Mononuclear cell (primary cell): ENCODE measurements around the gene KIF26B. TPM values are rescaled to one million over a fixed set of nuclear protein-coding genes. Genes with fewer than 3 reads are reported as not detected.
"Not testable (repeated sequence)": the region's sequence is repeated elsewhere in the genome, so short reads cannot be mapped to it uniquely, and the experiment has no call there.

Source experiments
- H3K27me3 ChIP-seq: 2 replicates; pipeline ENCODE4 v1.6.0; 2011; ENCODE audit warnings: low read length, control low read depth; ENCODE audit not compliant: insufficient read depth
- H3K4me1 ChIP-seq: 2 replicates; pipeline ENCODE4 v1.5.1; 2011; ENCODE audit warnings: mild to moderate bottlenecking, low read length, control low read depth; ENCODE audit not compliant: insufficient read depth
- H3K4me3 ChIP-seq: 2 replicates; pipeline ENCODE4 v1.5.1; 2011; ENCODE audit warnings: mild to moderate bottlenecking, low read length, moderate library complexity
- H3K9me3 ChIP-seq: 2 replicates; pipeline ENCODE4 v1.5.1; 2011; ENCODE audit warnings: low read depth, mild to moderate bottlenecking, control low read depth, low read length
- total RNA-seq: library from RNA; depleted of rRNA; stranded (reverse); fragments of >200 nt; gene quantifications from one replicate; pipeline ENCODE4 v1.2.3, GENCODE V29; 2012

KIF26B gene
- total RNA-seq, 1 donor = 0.31 TPM

DNA sequence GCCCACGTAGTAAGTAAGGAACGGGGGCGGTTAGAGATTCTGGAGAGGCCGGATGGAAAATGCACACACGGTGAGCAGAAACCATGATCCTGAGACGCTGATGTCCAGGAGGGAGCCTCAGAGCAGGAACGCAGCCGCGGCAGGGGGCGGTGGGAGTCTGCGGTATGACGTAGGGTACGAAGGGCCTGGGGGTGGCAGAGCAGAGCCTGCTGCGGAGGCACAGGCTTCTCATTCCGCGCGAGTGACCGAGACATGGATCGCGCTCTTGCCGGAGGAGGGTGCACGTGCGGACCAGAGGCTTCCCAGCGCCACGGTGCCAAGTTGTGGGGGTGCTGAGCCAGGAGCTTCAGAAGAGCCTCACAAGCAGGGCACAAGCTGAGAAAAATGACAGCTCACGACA, 176.2 kb downstream of the KIF26B start:
- Histone ChIP-seq H3K4me1 (no peaks in the 10 kb centered on the region), H3K4me3 (no peak overlapping the region), H3K9me3 (no peaks in the 10 kb centered on the region), H3K27me3 (no peaks in the 10 kb centered on the region)

DNA sequence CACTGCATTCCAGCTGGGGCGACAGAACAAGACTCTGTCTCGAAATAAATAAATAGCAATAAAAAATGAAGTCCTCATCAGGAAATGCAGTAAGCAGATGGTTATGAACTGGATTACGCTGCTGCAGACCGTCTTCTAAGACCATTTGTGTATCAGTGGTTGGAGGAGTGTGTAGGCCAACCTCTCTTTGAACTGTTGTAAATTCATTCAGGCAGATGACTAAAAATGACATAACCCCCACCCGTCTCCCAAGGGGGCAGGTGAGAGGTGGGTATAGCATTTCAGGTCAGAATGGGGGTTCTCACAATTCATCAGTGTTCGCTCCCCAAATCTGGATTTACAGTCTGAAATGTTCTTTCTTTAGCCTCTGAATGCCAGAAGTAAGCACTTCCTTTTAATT, 177.3 kb downstream of the KIF26B start:
- Histone ChIP-seq H3K9me3 (no peaks in the 10 kb centered on the region), H3K4me3 (no peak overlapping the region), H3K4me1 (no peaks in the 10 kb centered on the region), H3K27me3 (no peaks in the 10 kb centered on the region)

DNA sequence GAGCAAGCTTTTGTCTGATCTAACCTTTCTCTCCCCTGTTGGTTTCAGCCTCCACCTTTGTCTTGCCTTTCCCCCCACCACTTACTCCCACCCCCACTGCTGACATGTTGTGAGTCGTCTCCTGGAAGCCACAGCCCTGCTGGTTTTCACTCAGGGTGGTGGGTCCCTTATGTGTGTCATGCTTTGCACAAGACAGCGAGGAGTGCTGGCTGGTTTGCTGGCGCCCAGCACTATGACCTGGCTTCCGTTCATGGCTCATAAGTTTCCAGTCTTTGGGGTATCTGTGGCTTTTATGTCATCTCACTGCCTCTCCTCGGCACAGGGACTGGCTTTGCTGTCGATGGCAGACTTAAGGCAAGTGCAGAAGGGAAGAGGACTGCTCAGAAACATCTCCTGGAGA, 177.7 kb downstream of the KIF26B start:
- Histone ChIP-seq H3K9me3 (no peaks in the 10 kb centered on the region), H3K27me3 (no peaks in the 10 kb centered on the region), H3K4me3 (no peak overlapping the region), H3K4me1 (no peaks in the 10 kb centered on the region)

DNA sequence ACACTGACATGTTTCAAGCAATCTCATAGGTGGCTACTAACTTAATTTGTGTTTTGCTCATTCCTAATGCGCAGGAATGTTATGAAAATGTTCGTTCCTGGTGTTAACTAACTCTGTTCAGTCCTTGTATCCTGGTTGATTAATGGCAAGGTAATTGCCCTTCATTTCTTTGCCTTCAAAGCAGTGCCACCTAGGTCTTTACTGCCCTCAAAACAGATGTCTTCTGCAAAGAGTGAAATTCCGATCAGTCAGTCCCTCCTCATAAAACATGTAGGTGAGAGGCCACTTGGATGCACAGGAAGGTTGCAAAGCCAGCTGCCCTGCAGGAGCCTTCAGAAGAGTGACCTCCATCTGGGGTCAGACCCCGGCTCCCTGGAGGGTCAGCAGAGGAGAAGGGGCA, 179.4 kb downstream of the KIF26B start:
- Histone ChIP-seq H3K4me3 (no peak overlapping the region), H3K4me1 (no peaks in the 10 kb centered on the region), H3K9me3 (no peaks in the 10 kb centered on the region), H3K27me3 (no peaks in the 10 kb centered on the region)

- Histone ChIP-seq H3K9me3 (no peaks in the 10 kb centered on the region), H3K4me1 (no peaks in the 10 kb centered on the region), H3K4me3 (no peak overlapping the region), H3K27me3 (no peaks in the 10 kb centered on the region)
These were observed 180.2 kb downstream of the KIF26B start for GRCh38 chr1:245334827-245335490.

DNA sequence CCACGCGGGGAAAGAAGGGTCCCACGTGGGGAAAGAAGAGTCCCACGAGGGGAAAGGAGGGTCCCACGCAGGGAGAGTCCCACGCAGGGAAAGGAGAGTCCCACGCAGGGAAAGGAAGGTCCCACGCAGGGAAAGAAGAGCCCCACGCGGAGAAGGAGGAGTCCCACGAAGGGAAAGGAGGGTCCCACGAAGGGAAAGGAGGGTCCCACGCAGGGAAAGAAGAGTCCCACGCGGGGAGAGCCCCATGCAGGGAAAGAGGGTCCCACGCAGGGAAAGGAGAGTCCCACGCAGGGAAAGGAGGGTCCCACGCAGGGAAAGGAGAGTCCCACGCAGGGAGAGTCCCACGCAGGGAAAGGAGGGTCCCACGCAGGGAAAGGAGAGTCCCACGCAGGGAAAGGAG, 180.9 kb downstream of the KIF26B start:
- H3K4me1 ChIP-seq, H3K4me3 ChIP-seq, H3K9me3 ChIP-seq, H3K27me3 ChIP-seq: not testable (repeated sequence)

DNA sequence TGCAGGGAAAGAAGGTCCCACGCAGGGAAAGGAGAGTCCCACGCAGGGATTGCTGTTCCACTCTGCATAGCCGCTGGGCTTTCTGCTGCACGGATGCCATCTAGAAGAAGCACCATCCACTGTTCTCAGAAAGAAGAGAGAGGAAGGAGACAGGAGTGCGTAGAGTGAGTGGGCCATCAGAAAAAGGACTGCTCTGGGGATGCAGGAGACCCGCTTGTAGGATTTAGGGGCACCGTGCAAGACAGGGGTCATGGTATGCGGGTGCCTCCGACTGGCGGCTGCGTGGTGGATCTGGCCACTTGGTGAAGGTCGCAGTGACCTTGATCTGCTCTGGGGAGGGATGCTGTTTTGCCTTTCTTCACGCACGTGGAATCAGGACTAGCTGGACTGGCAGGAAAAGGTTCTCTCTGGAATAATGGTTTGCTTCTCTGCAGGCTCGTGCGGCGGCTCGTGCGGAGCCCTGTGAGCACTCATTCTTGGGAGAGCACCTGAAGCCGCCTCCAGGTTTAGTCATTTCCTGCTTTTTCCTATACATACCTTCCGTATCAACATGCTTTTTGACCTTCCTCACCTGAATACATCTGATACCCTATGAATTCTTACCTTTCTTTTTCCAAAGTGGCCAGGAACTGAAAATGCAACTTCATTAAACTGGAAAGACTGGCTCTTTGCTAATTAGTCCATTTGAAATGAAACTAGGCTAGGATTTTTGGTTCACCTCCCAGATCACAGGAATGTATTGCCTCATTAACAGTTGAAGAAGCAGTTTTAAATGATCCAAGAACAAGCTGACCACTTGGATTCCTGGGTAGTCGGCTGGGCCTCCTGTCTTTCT, 181.6 kb downstream of the KIF26B start:
- H3K4me1 ChIP-seq = no peaks in the 10 kb centered on the region
- no peaks in the 10 kb centered on the region for H3K9me3 ChIP-seq
- H3K4me3 ChIP-seq = no peak overlapping the region
- no peaks in the 10 kb centered on the region for H3K27me3 ChIP-seq

GRCh38 chr1:245336984-245337355, 182.2 kb downstream of the KIF26B start:
- not testable (repeated sequence) for H3K4me3 ChIP-seq, H3K4me1 ChIP-seq, H3K9me3 ChIP-seq, H3K27me3 ChIP-seq

DNA sequence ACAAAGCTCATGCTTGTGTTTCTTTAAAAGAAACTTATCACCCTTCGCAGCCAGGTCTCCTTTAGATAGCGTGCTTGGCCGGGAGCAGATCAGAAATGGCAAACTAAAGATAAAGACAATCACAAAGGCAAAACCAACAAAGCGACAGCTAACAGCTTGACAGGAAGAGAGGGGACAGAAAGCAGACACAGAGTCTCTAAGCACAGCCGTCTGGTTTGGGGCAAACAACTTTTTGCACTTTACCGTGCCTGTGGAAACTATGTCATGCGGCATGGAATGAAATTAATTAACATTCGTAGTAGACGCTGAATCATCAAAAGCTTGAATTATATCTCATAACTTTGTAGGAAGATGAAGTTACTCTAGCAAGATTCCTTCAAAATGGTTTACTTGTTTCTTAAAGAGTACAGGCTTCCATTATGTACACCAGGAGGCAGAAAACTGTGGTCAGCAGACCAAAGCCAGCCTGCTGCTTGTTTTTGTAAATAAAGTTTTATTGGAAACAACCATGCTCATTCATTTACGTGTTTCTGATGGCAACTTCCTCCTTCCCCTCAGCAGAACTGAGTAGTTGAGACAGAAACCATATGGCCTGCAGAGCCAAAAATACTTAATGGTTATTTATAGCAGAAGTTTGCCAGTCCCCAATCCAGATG, 183.2 kb downstream of the KIF26B start:
- no peaks in the 10 kb centered on the region for H3K27me3 ChIP-seq
- no peaks in the 10 kb centered on the region for H3K4me1 ChIP-seq

DNA sequence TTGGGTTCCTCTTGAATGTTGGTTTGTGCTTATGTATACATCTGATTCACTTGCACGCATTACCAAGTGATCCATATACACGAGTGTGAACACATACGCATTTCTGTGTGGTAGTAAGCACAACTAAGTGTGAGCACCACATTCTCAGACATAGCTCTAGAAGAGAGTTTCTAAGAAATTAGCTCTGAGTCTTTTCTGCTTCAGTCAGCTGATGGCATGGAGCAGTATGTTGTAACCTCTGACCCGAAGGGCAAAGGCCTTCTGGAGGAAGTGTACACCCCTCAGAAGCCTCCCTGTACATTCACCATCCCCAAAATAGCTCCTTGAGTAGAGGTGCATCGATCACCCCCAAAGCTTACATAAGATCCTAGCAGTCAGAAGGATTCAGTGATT, 183.7 kb downstream of the KIF26B start:
- no peaks in the 10 kb centered on the region for H3K9me3 ChIP-seq
- no peaks in the 10 kb centered on the region for H3K27me3 ChIP-seq
- no peak overlapping the region for H3K4me3 ChIP-seq
- H3K4me1 ChIP-seq = no peaks in the 10 kb centered on the region

More for the DNA sequence above, 183.2 kb downstream of the KIF26B start:
- H3K4me3 ChIP-seq = no peak overlapping the region
- H3K9me3 ChIP-seq = no peaks in the 10 kb centered on the region

DNA sequence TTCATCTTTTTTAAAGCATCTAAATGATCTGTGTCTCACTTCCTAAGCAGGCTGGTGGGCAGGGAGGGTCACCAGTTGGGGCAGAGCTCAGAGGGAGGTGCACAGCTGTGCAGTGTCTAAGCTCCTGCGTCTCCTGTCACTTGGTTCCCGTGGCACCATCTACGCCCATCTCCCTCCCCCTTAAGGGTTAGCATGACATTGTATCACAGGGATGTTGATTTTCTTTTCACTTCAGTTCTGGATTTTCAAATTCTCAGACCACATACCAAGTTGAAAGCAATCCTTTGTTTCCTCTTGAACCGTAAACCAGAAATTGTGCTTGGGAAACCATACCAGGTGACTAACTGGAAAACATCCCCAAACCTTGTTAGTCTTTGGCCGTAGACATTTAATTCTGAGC, 187.0 kb downstream of the KIF26B start:
- Histone ChIP-seq H3K27me3 (no peaks in the 10 kb centered on the region), H3K4me1 (no peaks in the 10 kb centered on the region), H3K4me3 (no peak overlapping the region), H3K9me3 (no peaks in the 10 kb centered on the region)

- Histone ChIP-seq H3K4me3 (no peak overlapping the region), H3K9me3 (no peaks in the 10 kb centered on the region), H3K4me1 (no peaks in the 10 kb centered on the region), H3K27me3 (no peaks in the 10 kb centered on the region)
These were observed 190.6 kb downstream of the KIF26B start for GRCh38 chr1:245345191-245345884.

DNA sequence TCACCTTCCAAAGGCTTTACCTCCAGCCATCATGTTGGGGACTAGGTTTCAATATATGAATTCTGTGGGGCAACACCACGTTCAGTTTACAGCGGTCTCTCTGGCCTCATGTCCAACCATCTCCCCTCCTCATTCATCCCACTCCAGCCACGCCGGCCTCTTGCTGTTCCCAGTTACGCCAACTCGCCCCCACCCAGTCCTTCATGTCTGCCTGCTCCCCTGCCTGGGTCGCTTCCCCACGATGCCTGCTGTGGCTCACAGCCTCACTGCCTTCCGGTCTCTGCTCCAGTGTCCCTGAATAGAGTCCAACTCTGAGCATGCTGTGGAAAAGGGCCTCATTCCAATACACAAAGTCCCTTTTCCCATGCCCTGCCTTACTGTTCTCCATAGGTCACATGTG, 193.8 kb downstream of the KIF26B start:
- Histone ChIP-seq H3K4me1 (no peaks in the 10 kb centered on the region), H3K9me3 (no peaks in the 10 kb centered on the region), H3K27me3 (peaks cover 2% of the 10 kb centered on the region), H3K4me3 (no peak overlapping the region)

- no peaks in the 10 kb centered on the region for H3K4me1 ChIP-seq
- peaks cover 2% of the 10 kb centered on the region for H3K27me3 ChIP-seq
- no peaks in the 10 kb centered on the region for H3K9me3 ChIP-seq
- H3K4me3 ChIP-seq = no peak overlapping the region
These were observed 198.6 kb downstream of the KIF26B start for GRCh38 chr1:245353411-245353810.
